ENCODE data around the gene ENG.
"Not testable (repeated sequence)": the region's sequence is repeated elsewhere in the genome, so short reads cannot be mapped to it uniquely, and the experiment has no call there.

Gene ENG

GRCh38 chr9:127854184-127854806, at the start of gene ENG:
ENG (minus strand) TSS chr9:127854658; CDS start chr9:127854355, 303 bp downstream.
- in situ Hi-C loops (cut with MboI; ENCODE audit: low sequenced_read_pairs), result no loop called here

- in situ Hi-C loops (cut with MboI; ENCODE audit: low sequenced_read_pairs), result no loop called here
These were observed 49.4 kb upstream of the ENG start for GRCh38 chr9:127903557-127904475.

GRCh38 chr9:127899128-127899943, 44.9 kb upstream of the ENG start, which contains the start of gene ST6GALNAC6:
ST6GALNAC6 (minus strand) TSS chr9:127899603; CDS start chr9:127897981, 1,622 bp downstream.
- in situ Hi-C loops (cut with MboI; ENCODE audit: low sequenced_read_pairs), result no loop called here

GRCh38 chr9:127898433-127899127, 44.1 kb upstream of the ENG start:
- in situ Hi-C loops (cut with MboI; ENCODE audit: low sequenced_read_pairs), result no loop called here

- in situ Hi-C loops (cut with MboI; ENCODE audit: low sequenced_read_pairs), result no loop called here
These were observed 42.8 kb upstream of the ENG start for GRCh38 chr9:127897193-127897692.

- in situ Hi-C loops (cut with MboI; ENCODE audit: low sequenced_read_pairs), result no loop called here
These were observed 42.1 kb upstream of the ENG start for GRCh38 chr9:127896395-127897192.

GRCh38 chr9:127895811-127896210, 41.4 kb upstream of the ENG start:
- in situ Hi-C loops (cut with MboI; ENCODE audit: low sequenced_read_pairs), result no loop called here

- in situ Hi-C loops (cut with MboI; ENCODE audit: low sequenced_read_pairs), result no loop called here
These were observed 38.9 kb upstream of the ENG start for GRCh38 chr9:127893392-127893791.

- in situ Hi-C loops (cut with MboI; ENCODE audit: low sequenced_read_pairs), result no loop called here
These were observed 38.4 kb upstream of the ENG start for GRCh38 chr9:127892831-127893230.

GRCh38 chr9:127890053-127890452, 35.6 kb upstream of the ENG start:
- in situ Hi-C loops (cut with MboI; ENCODE audit: low sequenced_read_pairs), result no loop called here

- in situ Hi-C loops (cut with MboI; ENCODE audit: low sequenced_read_pairs), result no loop called here
These were observed 33.3 kb upstream of the ENG start for GRCh38 chr9:127887792-127888191.

- in situ Hi-C loops (cut with MboI; ENCODE audit: low sequenced_read_pairs), result no loop called here
These were observed 32.0 kb upstream of the ENG start for GRCh38 chr9:127886401-127886972.

GRCh38 chr9:127885508-127886281, 31.2 kb upstream of the ENG start:
- in situ Hi-C loops (cut with MboI; ENCODE audit: low sequenced_read_pairs), result no loop called here

- in situ Hi-C loops (cut with MboI; ENCODE audit: low sequenced_read_pairs), result no loop called here
These were observed 30.6 kb upstream of the ENG start for GRCh38 chr9:127884976-127885490.

- in situ Hi-C loops (cut with MboI; ENCODE audit: low sequenced_read_pairs), result no loop called here
These were observed 30.0 kb upstream of the ENG start for GRCh38 chr9:127884427-127884911.

GRCh38 chr9:127883959-127884358, 29.5 kb upstream of the ENG start:
- in situ Hi-C loops (cut with MboI; ENCODE audit: low sequenced_read_pairs), result no loop called here

- in situ Hi-C loops (cut with MboI; ENCODE audit: low sequenced_read_pairs), result not testable (repeated sequence)
These were observed 27.3 kb upstream of the ENG start for GRCh38 chr9:127881715-127882114.

GRCh38 chr9:127880143-127880542, 25.7 kb upstream of the ENG start:
- in situ Hi-C loops (cut with MboI; ENCODE audit: low sequenced_read_pairs), result no loop called here

Data from HL-60/S4 treated with phorbol 12-myristate 13-acetate at 8.2 ng/mL for 4 days and 3 days (cell line).